ENCODE results near the gene FRMD4A.

- TF ChIP-seq, protein P1, sequence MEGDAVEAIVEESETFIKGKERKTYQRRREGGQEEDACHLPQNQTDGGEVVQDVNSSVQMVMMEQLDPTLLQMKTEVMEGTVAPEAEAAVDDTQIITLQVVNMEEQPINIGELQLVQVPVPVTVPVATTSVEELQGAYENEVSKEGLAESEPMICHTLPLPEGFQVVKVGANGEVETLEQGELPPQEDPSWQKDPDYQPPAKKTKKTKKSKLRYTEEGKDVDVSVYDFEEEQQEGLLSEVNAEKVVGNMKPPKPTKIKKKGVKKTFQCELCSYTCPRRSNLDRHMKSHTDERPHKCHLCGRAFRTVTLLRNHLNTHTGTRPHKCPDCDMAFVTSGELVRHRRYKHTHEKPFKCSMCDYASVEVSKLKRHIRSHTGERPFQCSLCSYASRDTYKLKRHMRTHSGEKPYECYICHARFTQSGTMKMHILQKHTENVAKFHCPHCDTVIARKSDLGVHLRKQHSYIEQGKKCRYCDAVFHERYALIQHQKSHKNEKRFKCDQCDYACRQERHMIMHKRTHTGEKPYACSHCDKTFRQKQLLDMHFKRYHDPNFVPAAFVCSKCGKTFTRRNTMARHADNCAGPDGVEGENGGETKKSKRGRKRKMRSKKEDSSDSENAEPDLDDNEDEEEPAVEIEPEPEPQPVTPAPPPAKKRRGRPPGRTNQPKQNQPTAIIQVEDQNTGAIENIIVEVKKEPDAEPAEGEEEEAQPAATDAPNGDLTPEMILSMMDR (IDR thresholded peaks at IDR 0.05): no peak
- no peak for TF ChIP-seq POLR2A (IDR thresholded peaks at IDR 0.05)
Measured at GRCh38 chr10:14092799-14093198, 237.9 kb downstream of the FRMD4A start.

All from uterus (tissue), 2 donors.